ENCODE data around the gene DLG2.

The DLG2 gene

GRCh38 chr11:85132851-85133585, 494.1 kb downstream of the DLG2 start:
- no peak overlapping the region for H3K4me3 ChIP-seq (ENCODE audit: low read depth, low read length, poor library complexity, severe bottlenecking)
- no peaks in the 10 kb centered on the region for H3K36me3 ChIP-seq (ENCODE audit: insufficient read depth, low read length)
- no peaks in the 10 kb centered on the region for H3F3A ChIP-seq (ENCODE audit: insufficient read depth, low read length)
- no peak overlapping the region for H3K27ac ChIP-seq (ENCODE audit: low read depth, low read length, poor library complexity, severe bottlenecking)
- no peaks in the 10 kb centered on the region for H3K79me2 ChIP-seq (ENCODE audit: insufficient read depth, low read length)
- H3K9me2 ChIP-seq (ENCODE audit: low read depth, low read length) = no peaks in the 10 kb centered on the region
- H3K4me1 ChIP-seq (ENCODE audit: insufficient read depth, low read length, severe bottlenecking) = no peaks in the 10 kb centered on the region
- no peaks in the 10 kb centered on the region for H3K27me3 ChIP-seq (ENCODE audit: insufficient read depth, low read length)
- H4K20me1 ChIP-seq (ENCODE audit: insufficient read depth, low read length) = no peaks in the 10 kb centered on the region
- no peak overlapping the region for H3K4me2 ChIP-seq (ENCODE audit: low read length)
- no peaks in the 10 kb centered on the region for H3K9me3 ChIP-seq (ENCODE audit: low read length)
- H2AFZ ChIP-seq (ENCODE audit: low read length) = no peak overlapping the region
- no peak for TF ChIP-seq CTCF (IDR thresholded peaks at IDR 0.05; ENCODE audit: low read length)
- TF ChIP-seq EZH2 (IDR thresholded peaks at IDR 0.05; ENCODE audit: borderline replicate concordance, low read length) = no peak
- H3K9ac ChIP-seq (ENCODE audit: low read length) = no peak overlapping the region

- Histone ChIP-seq H3K9me2 (ENCODE audit: low read depth, low read length) (no peaks in the 10 kb centered on the region), H3K4me3 (ENCODE audit: low read depth, low read length, poor library complexity, severe bottlenecking) (no peak overlapping the region), H3K27me3 (ENCODE audit: insufficient read depth, low read length) (no peaks in the 10 kb centered on the region), H3K27ac (ENCODE audit: low read depth, low read length, poor library complexity, severe bottlenecking) (no peak overlapping the region), H3K4me2 (ENCODE audit: low read length) (no peak overlapping the region), H4K20me1 (ENCODE audit: insufficient read depth, low read length) (no peaks in the 10 kb centered on the region), H3K79me2 (ENCODE audit: insufficient read depth, low read length) (no peaks in the 10 kb centered on the region), H3K36me3 (ENCODE audit: insufficient read depth, low read length) (no peaks in the 10 kb centered on the region), H3K9me3 (ENCODE audit: low read length) (no peaks in the 10 kb centered on the region), H3K4me1 (ENCODE audit: insufficient read depth, low read length, severe bottlenecking) (no peaks in the 10 kb centered on the region), H3K9ac (ENCODE audit: low read length) (no peak overlapping the region), H2AFZ (ENCODE audit: low read length) (no peak overlapping the region), H3F3A (ENCODE audit: insufficient read depth, low read length) (no peaks in the 10 kb centered on the region)
- no peak for TF ChIP-seq EZH2 (IDR thresholded peaks at IDR 0.05; ENCODE audit: borderline replicate concordance, low read length)
- no peak for TF ChIP-seq CTCF (IDR thresholded peaks at IDR 0.05; ENCODE audit: low read length)
Observed at GRCh38 chr11:85127349-85127748, 499.8 kb downstream of the DLG2 start.

- Histone ChIP-seq H3K9ac (ENCODE audit: low read length) (no peak overlapping the region), H3K27ac (ENCODE audit: low read depth, low read length, poor library complexity, severe bottlenecking) (no peak overlapping the region)
Observed at GRCh38 chr11:85123752-85124231, 503.4 kb downstream of the DLG2 start.

More at GRCh38 chr11:85123752-85124231, 503.4 kb downstream of the DLG2 start:
- Histone ChIP-seq H3K4me3 (ENCODE audit: low read depth, low read length, poor library complexity, severe bottlenecking) (no peak overlapping the region), H3K4me2 (ENCODE audit: low read length) (no peak overlapping the region), H3K36me3 (ENCODE audit: insufficient read depth, low read length) (no peaks in the 10 kb centered on the region), H3K9me3 (ENCODE audit: low read length) (no peaks in the 10 kb centered on the region), H4K20me1 (ENCODE audit: insufficient read depth, low read length) (no peaks in the 10 kb centered on the region), H3K9me2 (ENCODE audit: low read depth, low read length) (no peaks in the 10 kb centered on the region), H3F3A (ENCODE audit: insufficient read depth, low read length) (no peaks in the 10 kb centered on the region), H2AFZ (ENCODE audit: low read length) (no peak overlapping the region), H3K27me3 (ENCODE audit: insufficient read depth, low read length) (no peaks in the 10 kb centered on the region), H3K4me1 (ENCODE audit: insufficient read depth, low read length, severe bottlenecking) (no peaks in the 10 kb centered on the region), H3K79me2 (ENCODE audit: insufficient read depth, low read length) (no peaks in the 10 kb centered on the region)
- TF ChIP-seq CTCF (IDR thresholded peaks at IDR 0.05; ENCODE audit: low read length) (no peak), EZH2 (IDR thresholded peaks at IDR 0.05; ENCODE audit: borderline replicate concordance, low read length) (no peak)

Measured in OCI-LY1 (cell line).